HG02588 (cell line): ENCODE data around the gene CDAN1.

Experiments used
- ATAC-seq: cut with Tn5 transposase; IDR thresholded peaks from one replicate; pipeline ENCODE4 v1.9.1; 2021; ENCODE audit warnings: mild to moderate bottlenecking, moderate library complexity; ENCODE audit not compliant: unreplicated experiment

Gene CDAN1

DNA sequence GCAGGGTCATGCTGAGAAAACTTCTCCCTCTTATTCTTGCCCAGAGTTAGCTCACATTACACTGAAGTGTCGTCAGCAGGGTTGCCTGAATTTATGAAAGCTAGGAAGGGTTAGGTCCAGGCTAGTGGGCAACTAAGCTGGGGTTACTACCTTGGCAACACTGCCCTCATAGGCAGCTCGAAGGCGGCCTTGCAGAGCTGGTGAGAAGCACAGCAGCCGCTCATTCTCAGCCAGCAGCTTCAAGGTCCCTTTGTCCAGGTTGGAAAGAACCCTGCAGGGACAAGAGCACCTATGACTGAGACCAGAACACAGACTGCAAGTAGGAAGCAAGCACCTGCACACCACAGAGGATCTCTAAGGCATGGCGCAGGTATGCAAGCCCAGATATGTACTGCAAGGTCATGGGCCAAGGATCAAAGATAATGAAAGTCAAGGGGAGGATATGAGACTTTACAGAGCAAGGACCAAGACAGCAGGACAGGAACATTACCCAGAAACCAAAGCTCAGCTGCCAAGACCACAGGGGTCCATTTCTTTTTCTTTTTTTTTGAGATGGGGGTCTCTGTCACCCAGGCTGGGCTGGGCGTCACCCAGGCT is 2.8 kb downstream of the CDAN1 start:
- no peak for ATAC-seq

DNA sequence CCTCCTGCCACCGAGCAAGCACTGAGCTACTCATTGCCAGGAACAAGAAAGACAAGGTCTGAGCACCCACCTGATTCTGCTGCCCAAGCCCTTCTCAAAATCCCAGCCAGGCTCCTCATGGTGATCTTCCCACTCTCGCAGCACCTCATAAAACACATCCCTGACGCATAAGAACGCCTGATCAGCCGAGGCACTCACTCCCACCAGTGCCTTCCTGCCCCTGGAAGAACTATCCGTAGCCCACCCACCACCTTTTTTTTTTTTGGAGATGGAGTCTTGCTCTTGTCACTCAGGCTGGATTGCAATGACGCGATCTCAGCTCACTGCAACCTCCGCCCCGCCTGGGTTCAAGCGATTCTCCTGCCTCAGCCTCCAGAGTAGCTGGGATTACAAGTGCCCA is 3.9 kb downstream of the CDAN1 start:
- no peak for ATAC-seq

DNA sequence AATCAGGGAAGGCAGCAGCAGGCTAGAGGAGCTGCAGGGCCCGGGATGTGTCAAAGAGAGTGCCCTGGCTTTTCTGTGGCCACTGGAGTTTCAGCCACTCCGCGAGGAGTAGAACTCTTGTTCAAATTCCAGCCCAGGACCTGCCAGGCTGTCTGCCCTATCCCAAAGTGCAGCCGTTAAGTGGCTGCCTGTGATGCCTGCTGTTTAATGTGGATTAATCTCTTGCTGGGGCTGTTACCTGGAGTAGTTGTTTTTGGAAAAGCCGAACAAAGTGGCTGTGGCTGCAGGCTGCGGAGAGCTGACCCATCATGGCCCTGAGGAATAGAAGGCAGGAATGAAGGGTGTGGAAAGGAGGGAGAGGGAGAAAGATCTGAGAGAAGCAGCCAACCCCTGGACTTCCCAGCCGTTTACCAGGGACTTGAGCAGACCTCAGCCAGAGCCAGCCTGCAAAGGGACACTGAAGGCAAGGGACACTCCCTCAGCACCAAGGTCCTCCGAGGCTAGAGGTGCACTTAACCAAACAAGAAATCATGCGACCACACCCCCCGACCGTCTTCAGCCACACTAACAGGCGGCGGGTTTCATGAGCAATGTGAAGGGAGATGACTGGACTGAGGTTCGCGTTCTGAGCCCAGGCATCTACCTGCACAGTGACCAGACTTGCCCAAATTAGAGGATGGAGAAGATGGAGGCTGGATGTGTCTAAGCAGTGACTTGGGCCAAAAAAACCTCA is 4.7 kb downstream of the CDAN1 start:
- ATAC-seq = no peak

DNA sequence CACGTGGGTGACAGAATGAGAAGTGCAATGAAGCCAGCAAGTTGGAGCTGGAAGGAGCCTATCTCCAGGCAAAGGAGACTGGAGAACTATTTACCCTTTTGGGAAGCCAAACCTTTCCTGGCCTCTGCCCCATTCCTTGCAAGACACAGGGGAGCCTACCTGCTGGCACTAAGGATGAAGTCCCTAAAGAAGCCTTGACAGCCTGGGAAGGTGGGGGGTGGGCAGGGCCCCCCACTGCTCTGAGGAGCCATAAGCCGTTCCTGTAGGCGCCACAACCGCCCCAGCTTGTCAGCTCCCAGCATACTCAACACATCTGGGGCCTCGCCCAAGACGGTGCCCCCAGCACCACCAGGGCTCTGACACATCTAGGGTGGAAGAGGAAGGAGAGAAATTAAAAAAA is 5.5 kb downstream of the CDAN1 start:
- ATAC-seq = no peak

DNA sequence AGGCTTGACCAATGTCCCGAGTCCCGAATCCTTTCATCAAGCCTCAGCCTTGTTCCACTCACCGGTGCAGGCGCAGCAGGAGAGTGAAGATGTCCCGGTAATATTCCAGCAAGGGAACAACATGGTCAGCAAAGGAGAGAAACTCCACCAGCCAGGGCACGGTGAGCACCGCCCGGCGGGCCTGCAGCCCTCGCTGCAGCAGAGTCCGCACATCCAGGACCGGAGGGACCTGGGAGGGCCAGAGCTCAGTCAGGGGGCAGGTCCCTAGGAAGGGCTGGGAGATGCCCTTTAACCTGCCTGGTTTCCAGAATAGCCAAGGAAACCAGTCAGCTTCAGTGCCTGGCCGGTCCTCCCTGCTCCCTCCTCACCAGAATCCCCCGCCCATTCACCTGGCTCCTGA is 6.4 kb downstream of the CDAN1 start:
- ATAC-seq = no peak

DNA sequence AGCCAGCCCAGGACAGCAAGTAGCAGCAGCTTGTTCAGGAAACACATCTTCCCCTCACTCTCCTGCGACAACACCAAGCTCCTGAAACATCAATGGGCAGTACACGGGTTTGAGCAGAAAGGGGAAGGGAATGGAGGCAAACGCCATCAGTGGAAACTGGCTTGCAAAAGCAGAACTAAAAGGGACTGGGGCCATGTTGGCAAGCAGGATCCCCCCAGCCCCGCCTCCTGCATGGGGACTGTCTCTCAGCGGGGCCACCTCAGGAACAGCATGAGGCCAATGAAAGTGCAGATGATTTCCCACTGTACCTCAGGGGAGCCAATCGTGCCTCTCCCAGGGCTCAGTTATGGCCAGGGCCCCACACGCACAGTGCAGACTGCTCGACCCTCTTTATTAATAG is 6.8 kb downstream of the CDAN1 start:
- no peak for ATAC-seq

DNA sequence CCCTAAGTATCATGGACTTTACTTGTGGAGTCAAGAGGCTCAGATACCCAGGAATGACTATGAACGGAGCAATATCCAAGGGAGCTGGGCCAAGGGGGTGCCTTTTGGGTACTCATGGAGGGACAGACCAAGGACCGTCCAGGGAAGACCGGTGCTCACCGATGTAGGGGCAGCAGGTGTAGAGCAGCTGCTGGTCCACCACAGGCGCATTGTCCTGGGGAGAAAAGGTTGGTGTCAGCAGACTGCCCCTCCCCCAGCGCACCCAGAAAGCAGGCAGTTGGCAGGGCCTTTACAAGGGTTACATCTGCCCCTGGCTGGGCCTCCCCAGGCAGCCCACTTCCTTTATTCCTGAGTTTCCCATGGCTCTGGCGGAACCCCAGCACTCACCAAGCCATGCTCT is 7.5 kb downstream of the CDAN1 start:
- ATAC-seq = no peak

DNA sequence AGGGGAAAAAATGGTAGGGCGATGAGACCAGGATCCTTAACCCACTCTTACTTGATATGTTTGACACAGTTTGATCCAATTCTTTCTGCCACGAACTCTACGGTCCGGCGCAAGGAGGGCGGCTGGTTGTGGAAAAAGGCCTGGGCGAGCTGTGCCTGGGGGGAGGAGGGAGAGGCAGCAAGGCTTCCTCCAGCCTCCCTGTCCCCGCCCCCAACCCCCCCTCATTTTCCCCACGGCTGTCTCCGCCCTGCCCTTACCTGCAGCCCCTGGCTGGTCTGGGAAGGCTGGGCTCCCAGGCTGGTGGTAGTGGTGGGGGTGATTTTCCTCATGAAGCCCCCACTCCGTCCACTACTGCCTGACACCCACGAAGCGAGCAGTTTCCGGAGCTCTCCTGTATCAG is 8.0 kb downstream of the CDAN1 start:
- ATAC-seq = no peak

DNA sequence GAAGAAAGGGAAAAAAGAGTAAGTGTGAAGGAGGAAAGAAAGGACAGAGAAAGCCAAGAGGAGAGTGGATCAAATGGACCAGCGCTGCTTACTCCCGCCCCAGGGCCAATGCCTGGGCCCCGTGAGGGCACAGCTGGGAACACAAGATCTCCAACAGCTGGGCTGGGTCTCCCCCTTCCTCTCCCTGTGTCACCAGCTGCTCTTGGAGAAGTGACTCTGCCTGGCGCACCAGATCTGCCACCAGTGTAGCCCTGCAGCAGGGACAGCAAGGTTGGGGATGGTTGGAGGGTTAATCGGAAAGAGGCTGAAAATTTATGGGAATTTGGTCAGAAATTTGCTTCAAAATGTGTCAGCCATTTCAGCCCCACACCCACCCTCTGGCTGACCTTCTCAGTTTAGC is 8.4 kb downstream of the CDAN1 start:
- ATAC-seq = no peak

DNA sequence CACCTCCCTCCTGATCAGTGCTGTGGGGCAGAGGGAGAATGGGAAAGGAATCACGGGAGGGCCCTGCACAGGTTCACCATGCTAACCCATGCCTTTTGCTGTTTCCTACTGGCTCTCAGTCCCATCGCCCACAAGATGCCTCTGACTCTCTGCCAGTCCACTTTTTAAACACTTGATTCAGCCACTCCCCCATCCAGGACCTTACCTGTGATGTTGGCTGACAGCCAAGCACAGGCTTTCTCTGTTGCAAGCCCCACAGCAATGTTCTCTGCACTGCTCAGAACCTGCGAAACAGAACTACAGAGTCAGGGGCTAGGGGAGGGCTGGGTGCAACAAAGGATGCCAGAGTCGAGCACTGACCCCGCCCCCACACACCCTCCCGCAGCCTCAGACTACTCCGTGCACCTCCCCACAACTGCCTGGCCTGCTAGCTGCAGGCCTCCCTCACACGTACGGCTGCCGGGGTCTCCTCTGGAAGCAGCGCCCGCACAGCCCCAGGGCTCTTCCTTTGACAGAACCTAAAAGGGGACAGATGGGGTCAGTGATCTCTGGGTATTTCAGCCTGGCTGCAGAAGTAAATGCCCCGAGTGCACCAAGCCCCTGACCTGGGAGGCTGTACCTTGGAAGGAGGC is 9.1 kb downstream of the CDAN1 start:
- ATAC-seq = no peak

DNA sequence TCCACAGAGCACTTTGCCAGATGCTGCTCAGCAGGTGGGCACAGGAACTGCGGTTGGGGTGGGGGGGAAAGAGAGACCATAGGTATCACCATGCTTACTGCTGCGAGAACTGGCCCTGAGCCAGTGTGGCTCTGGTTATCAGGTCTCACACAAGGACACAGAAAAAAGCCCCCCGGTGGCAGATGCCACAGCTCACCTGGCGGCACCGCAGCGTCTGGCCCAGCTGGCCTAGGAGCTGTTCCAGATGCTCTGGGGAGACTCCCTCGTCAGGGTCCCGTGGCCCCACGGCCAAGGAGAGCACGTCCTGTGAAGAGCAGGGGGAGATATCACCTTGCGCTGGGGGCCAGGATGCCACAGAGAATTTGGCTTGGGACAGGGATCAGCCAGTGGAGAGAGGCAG is 10.8 kb downstream of the CDAN1 start:
- ATAC-seq = no peak

DNA sequence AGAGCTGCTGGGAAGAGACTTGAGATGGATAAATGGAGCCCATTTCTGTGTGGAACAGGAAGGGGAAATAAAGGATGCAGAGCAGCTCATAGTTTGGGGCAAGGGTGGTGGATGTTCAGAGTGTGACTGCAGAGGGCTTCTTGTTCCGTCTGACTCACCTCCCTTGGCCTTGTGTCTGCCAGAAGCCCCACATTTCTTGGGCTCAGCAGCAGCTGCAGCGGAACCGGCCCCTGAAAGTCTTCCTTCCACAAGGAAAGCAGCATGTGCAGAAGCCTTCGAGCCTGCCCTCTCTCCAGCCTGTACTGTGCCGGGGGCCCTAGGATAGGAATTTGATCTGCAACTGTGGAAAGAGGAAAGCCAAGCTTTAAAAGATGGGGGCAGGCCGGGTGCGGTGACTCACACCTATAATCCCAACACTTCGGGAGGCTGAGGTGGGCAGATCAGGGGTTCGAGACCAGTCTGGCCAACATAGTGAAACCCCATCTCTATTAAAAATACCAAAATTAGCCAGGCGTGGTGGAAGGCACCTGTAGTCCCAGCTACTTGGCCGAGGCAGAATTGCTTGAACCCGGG is 11.5 kb downstream of the CDAN1 start:
- ATAC-seq = no peak

DNA sequence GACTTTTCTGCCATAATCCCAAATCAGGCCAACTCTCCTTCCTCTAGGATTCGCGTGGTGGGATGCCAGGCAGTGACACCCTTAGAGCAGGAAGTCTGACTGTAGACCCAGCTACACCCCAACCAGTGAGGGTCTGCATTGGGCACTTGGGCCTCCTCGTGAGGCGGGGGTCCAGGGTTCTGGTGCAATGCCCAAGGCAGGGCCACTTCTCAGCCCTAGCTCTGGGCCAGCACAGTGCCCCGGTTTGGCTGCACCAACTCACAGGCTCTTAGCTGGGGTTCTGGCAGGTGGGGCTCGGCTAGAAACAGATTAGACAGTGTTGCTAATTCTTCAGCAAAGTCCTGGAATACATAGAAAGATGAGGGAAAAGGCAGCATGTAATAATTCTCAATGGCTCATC is 12.7 kb downstream of the CDAN1 start:
- ATAC-seq = no peak

DNA sequence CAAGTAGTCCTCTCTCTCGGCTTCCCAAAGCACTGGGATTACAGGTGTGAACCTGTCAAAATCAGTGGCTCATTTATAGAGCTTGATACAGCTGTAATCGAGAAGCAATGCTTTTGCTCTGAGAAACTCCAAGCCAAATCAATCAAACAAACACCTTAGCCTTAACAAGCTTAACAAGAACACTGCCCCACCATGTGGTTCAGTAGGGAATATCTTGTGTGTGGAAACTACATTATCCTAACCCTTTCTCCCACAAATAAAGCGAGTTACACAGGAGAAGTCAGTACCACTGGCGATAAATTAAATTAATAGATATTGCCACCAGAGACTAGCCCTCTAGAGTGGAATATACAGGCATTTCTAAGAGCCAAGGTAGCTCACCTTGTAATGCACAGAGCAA is 13.9 kb downstream of the CDAN1 start:
- no peak for ATAC-seq

DNA sequence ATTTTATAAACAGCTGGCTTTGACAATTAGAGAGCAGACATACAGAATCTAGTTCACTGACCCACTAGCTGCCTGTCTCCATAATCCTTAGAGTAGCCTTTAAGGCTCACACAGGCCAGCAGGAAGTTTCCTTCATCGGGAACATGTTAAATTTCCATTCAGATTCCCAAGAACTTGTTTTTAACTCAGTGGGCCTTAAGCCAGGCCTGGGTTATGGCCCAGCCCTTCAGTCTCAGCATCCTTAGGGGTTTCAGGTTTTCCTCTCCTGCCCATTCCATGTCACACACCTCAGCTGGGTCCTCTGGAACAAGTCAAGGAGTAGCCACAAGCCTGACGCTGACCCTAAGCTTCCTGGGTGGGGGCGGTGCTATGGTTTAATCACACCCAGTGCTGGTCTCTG is 15.0 kb downstream of the CDAN1 start:
- ATAC-seq = no peak

DNA sequence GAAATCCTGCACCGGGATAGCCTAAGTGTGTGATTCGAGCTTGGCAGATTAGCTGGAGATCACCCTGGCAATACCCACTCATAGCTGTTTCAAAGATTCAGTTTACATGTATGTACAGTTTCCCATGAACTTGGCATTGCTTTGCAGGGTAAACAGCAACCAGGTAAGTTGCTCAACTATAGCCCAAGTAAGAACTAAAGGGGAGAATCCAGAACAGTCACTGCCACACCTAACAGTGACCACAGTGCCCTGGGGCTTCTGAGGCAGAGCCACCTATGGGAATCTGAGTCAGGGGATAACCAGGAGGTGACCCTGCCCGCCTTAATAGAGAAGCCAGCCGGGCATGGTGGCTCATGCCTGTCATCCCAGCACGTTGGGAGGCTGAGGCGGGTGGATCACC is 15.9 kb downstream of the CDAN1 start:
- no peak for ATAC-seq

DNA sequence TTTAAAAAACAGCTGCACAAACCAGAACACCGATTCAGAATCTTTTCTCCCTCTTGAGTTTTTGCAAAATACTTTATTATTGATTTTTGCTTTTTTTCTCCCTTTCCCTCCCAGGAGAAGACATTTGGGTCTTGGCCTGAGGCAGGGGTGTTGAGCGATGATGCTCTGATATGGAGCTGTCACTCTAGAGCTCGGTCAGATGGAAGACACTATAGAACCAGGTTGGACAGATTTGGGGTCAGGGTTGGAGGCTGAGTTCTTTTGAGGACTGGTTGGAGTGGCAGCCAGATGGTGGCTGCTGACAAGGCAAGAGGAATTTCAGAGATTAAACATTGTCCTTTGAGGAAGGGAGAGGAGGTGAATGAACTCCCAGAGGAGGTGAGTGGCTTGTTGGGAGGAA is 16.9 kb downstream of the CDAN1 start:
- ATAC-seq = no peak

DNA sequence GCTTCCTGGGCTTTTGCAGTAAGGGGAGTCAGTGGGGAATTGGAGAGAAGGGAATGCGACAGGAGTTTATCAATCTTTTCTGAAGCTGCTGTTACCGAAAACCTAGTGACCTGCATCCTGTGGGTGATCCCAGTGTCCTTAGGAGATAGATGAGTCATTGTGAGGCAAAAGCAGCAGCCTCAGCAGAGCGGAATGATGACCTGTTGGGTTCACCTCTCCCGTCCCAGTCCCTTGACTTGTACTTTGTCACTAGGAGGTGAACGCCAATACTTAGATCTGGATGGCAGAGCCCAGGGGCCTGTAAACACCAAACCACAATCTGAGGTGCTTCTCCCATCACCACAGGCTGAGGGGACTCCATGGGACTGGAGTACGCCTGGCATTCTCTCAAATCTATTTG is 17.9 kb downstream of the CDAN1 start:
- ATAC-seq = no peak

DNA sequence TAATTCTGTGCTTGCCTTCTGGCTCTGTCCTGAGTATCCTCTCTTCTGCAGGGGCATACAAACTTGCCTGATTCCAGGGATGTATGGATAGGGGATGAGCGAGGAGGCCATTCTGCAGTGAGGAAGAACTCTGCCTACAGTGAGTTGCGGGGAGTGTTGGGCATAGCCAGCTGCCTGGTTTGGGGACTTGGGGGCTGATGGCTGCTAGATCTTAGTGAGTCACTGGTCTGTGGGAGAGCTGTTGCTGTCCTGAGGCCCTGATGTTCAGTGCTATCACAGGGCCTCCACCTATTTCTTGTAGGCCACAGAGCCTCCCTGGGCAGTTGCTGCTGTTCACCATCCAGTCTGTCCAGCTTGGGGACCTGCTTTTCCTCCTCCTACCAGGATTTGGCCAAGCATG is 20.3 kb downstream of the CDAN1 start:
- no peak for ATAC-seq

DNA sequence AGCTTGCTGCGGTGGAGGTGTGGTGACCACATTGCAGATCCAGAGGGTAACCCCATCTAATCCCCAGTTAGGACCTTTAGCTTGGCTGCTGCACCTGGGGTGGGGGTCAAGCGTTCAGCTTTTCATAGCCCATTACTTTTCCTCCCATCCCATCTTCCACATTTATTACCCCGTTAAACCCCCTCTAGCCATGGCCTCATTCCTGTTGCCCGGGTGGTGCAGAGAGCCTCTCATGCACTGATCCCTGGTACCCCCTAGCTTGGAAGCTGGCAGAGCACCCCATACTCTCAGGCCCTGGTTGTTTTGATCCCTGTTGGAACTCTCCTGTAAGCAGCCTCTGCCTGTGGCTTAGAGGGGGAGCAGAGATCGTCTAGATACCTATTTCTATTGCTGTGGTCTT is 20.8 kb downstream of the CDAN1 start:
- no peak for ATAC-seq

DNA sequence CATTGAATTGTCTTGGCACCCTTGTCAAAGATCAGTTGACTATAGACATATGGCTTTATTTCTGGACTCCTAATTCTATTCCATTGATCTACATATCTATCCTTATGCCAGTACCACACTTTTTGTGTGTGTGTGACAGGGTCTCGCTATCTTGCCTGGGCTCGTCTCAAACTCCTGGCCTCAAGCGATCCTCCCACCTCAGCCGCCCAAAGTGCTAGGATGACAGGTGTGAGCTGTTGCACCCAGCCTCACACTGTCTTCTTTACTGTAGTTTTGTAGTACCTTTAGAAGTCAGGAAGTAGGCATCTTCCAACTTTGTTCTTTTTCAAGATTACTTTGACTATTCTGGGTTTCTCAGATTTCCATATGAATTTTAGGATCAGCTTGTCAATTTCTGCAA is 24.3 kb downstream of the CDAN1 start:
- no peak for ATAC-seq

DNA sequence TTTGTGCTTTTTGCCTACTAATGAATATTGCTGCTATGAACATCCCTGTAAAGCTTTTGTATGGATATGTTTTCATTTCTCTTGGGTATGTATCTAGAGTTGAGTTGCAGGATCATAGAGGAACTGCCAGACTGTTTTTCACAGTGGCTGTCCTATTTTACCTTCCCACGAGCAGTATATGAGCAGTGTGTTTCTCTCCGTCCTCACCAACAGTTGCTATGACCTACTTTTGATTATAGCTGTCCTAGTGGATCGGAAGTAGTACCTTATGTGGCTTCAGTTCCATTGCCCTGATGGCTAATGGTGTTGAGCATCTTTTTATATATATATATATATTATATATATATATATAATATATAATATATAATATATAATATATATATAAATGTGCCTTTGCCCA is 25.2 kb downstream of the CDAN1 start:
- ATAC-seq = no peak
